Measurements from ENCODE around the gene BMERB1.
A peak's percentile ranks its signal among the peaks of the same experiment; 100 is the strongest.
"Not testable (repeated sequence)": the region's sequence is repeated elsewhere in the genome, so short reads cannot be mapped to it uniquely, and the experiment has no call there.

Gene BMERB1

GRCh38 chr16:15434425-15435215 lies at the start of gene BMERB1:
Gene BMERB1 (plus strand): TSS chr16:15434588. CDS start chr16:15434654, 66 bp downstream.
- no peaks in the 10 kb centered on the region for H3K9me3 Mint-ChIP-seq
- H3K36me3 Mint-ChIP-seq (ENCODE audit: low read depth) = no peaks in the 10 kb centered on the region
- H3K4me3 Mint-ChIP-seq = peak within 1 kb of the TSS; percentile 84
- H3K27ac Mint-ChIP-seq = no peak within 1 kb of the TSS
- DNase-seq = peak; percentile 83
- peaks cover 13% of the 10 kb centered on the region for H3K27me3 Mint-ChIP-seq (ENCODE audit: low read depth, poor library complexity)
- no peak for TF ChIP-seq CTCF (IDR thresholded peaks at IDR 0.05)
- peaks cover 13% of the 10 kb centered on the region for H3K4me1 Mint-ChIP-seq

- H3K4me3 Mint-ChIP-seq; DNase-seq; H3K4me1 Mint-ChIP-seq; H3K36me3 Mint-ChIP-seq (ENCODE audit: low read depth); H3K9me3 Mint-ChIP-seq; H3K27ac Mint-ChIP-seq: not testable (repeated sequence)
- peaks cover 15% of the 10 kb centered on the region for H3K27me3 Mint-ChIP-seq (ENCODE audit: low read depth, poor library complexity)
Observed at GRCh38 chr16:15388060-15388459, 46.3 kb upstream of the BMERB1 start.

- not testable (repeated sequence) for H3K9me3 Mint-ChIP-seq; DNase-seq; H3K4me1 Mint-ChIP-seq; H3K27ac Mint-ChIP-seq; H3K36me3 Mint-ChIP-seq (ENCODE audit: low read depth); H3K4me3 Mint-ChIP-seq
- H3K27me3 Mint-ChIP-seq (ENCODE audit: low read depth, poor library complexity) = peaks cover 27% of the 10 kb centered on the region
Observed at GRCh38 chr16:15389916-15390315, 44.5 kb upstream of the BMERB1 start.

GRCh38 chr16:15393025-15393424 lies 41.4 kb upstream of the BMERB1 start:
- peaks cover 10% of the 10 kb centered on the region for H3K9me3 Mint-ChIP-seq
- H3K4me1 Mint-ChIP-seq = peaks cover 18% of the 10 kb centered on the region
- not testable (repeated sequence) for DNase-seq; H3K27ac Mint-ChIP-seq; H3K36me3 Mint-ChIP-seq (ENCODE audit: low read depth); H3K4me3 Mint-ChIP-seq
- peaks cover 42% of the 10 kb centered on the region for H3K27me3 Mint-ChIP-seq (ENCODE audit: low read depth, poor library complexity)

- H3K9me3 Mint-ChIP-seq; H3K27ac Mint-ChIP-seq; H3K36me3 Mint-ChIP-seq (ENCODE audit: low read depth): not testable (repeated sequence)
- DNase-seq = peak; percentile 59
- H3K4me3 Mint-ChIP-seq = peak within 1 kb of the TSS; percentile 81
- peaks cover 41% of the 10 kb centered on the region for H3K27me3 Mint-ChIP-seq (ENCODE audit: low read depth, poor library complexity)
- peaks cover 30% of the 10 kb centered on the region for H3K4me1 Mint-ChIP-seq
Observed at GRCh38 chr16:15395631-15396508, 38.5 kb upstream of the BMERB1 start, which contains the start of gene MPV17L. Gene MPV17L (plus strand): TSS chr16:15395754. CDS start chr16:15395898, 144 bp downstream.

- Mint-ChIP-seq H3K4me1 (peaks cover 30% of the 10 kb centered on the region), H3K4me3 (peak overlapping the region; percentile 81), H3K27me3 (ENCODE audit: low read depth, poor library complexity) (peaks cover 41% of the 10 kb centered on the region)
- not testable (repeated sequence) for H3K9me3 Mint-ChIP-seq; H3K27ac Mint-ChIP-seq; DNase-seq; H3K36me3 Mint-ChIP-seq (ENCODE audit: low read depth)
Observed at GRCh38 chr16:15396509-15396829, 37.9 kb upstream of the BMERB1 start.

GRCh38 chr16:15396948-15397594 lies 37.3 kb upstream of the BMERB1 start:
- Mint-ChIP-seq H3K36me3 (ENCODE audit: low read depth) (no peaks in the 10 kb centered on the region), H3K27me3 (ENCODE audit: low read depth, poor library complexity) (peaks cover 41% of the 10 kb centered on the region), H3K4me1 (peaks cover 30% of the 10 kb centered on the region), H3K9me3 (peaks cover 7% of the 10 kb centered on the region), H3K27ac (no peak overlapping the region), H3K4me3 (peak overlapping the region; percentile 81)
- no peak for TF ChIP-seq CTCF (IDR thresholded peaks at IDR 0.05)
- DNase-seq = no peak

All from nephron progenitor cell (in vitro differentiated cells).